IPS DF 4.7 (cell line): ENCODE data around the gene ZBTB8A.
"Not testable (repeated sequence)": the region's sequence is repeated elsewhere in the genome, so short reads cannot be mapped to it uniquely, and the experiment has no call there.

Source experiments
- DNase-seq: peaks from one replicate; pipeline ENCODE4 v3.0.0-alpha.2; 2013; ENCODE audit warnings: low spot score; ENCODE audit errors: extremely low read depth

The ZBTB8A gene

GRCh38 chr1:32536764-32537163, 2.5 kb upstream of the ZBTB8A start:
- no peak for DNase-seq

- no peak for DNase-seq
Observed at GRCh38 chr1:32539584-32540571, 651 bp downstream of the ZBTB8A start.

- DNase-seq = no peak
Observed at GRCh38 chr1:32540605-32541004, 1.4 kb downstream of the ZBTB8A start.

- no peak for DNase-seq
Observed at GRCh38 chr1:32541064-32541566, 1.9 kb downstream of the ZBTB8A start.

GRCh38 chr1:32546611-32547010, 7.4 kb downstream of the ZBTB8A start:
- no peak for DNase-seq

GRCh38 chr1:32549616-32550015, 10.4 kb downstream of the ZBTB8A start:
- DNase-seq = no peak

- no peak for DNase-seq
Observed at GRCh38 chr1:32554288-32554687, 15.1 kb downstream of the ZBTB8A start.

GRCh38 chr1:32557035-32557434, 17.8 kb downstream of the ZBTB8A start:
- DNase-seq = not testable (repeated sequence)

GRCh38 chr1:32557812-32558211, 18.6 kb downstream of the ZBTB8A start:
- no peak for DNase-seq

- no peak for DNase-seq
Observed at GRCh38 chr1:32568929-32569328, 29.7 kb downstream of the ZBTB8A start.

GRCh38 chr1:32580348-32581017, 41.3 kb downstream of the ZBTB8A start:
- DNase-seq = no peak

- DNase-seq = no peak
Observed at GRCh38 chr1:32592943-32593342, 53.7 kb downstream of the ZBTB8A start.

GRCh38 chr1:32600034-32600433, 60.8 kb downstream of the ZBTB8A start:
- DNase-seq = no peak

GRCh38 chr1:32605711-32606424, 66.6 kb downstream of the ZBTB8A start:
- no peak for DNase-seq

GRCh38 chr1:32606565-32607371, 67.5 kb downstream of the ZBTB8A start:
- no peak for DNase-seq

- DNase-seq = no peak
Observed at GRCh38 chr1:32609180-32609579, 70.0 kb downstream of the ZBTB8A start.

GRCh38 chr1:32611859-32612188, 72.6 kb downstream of the ZBTB8A start:
- no peak for DNase-seq

GRCh38 chr1:32612189-32612881, 73.1 kb downstream of the ZBTB8A start:
- DNase-seq = no peak

- DNase-seq = no peak
Observed at GRCh38 chr1:32613472-32613871, 74.2 kb downstream of the ZBTB8A start.

- DNase-seq = no peak
Observed at GRCh38 chr1:32618673-32619221, 79.5 kb downstream of the ZBTB8A start.
